Thoracic aorta (tissue), 2 donors: ENCODE results near the gene PHF21B. TPM values are rescaled to one million over a fixed set of nuclear protein-coding genes. Genes with fewer than 3 reads are reported as not detected.

Experiments
- ATAC-seq: fragments of 150-250 bp; one replicate; pipeline ENCODE4 v1.8.0; 2017; ENCODE audit warnings: low read depth; ENCODE audit not compliant: insufficient number of reproducible peaks, low FRiP score
- DNase-seq: peaks from one replicate; pipeline ENCODE4 v3.0.0-alpha.2; 2020; ENCODE audit warnings: low spot score
- H3K27ac ChIP-seq, 2 donors: fragments of 200-600 bp; sonication (generic); 1 replicate in 1 of 2; 2 replicates in 1 of 2; pipeline ENCODE4 v1.5.1; 2016; ENCODE audit warnings: mild to moderate bottlenecking in 2 of 2, moderate library complexity in 2 of 2
- H3K27me3 ChIP-seq: fragments of 200-600 bp; sonication (generic); replicated peaks from 2 replicates; pipeline ENCODE4 v1.6.0; 2016; ENCODE audit warnings: mild to moderate bottlenecking; ENCODE audit not compliant: insufficient read depth
- H3K36me3 ChIP-seq: fragments of 200-600 bp; sonication (generic); one replicate; pipeline ENCODE4 v1.5.1; 2016
- H3K4me1 ChIP-seq, 2 donors: fragments of 200-600 bp; sonication (generic); 1 replicate in 1 of 2; 2 replicates in 1 of 2; pipeline versions ENCODE4 v1.5.1 to v1.6.0; 2016; ENCODE audit warnings: low read depth in 2 of 2, mild to moderate bottlenecking in 1 of 2; ENCODE audit not compliant: control insufficient read depth in 1 of 2
- H3K4me3 ChIP-seq: fragments of 200-600 bp; sonication (generic); 2 replicates; pipeline ENCODE4 v1.5.1; 2016; ENCODE audit warnings: mild to moderate bottlenecking
- H3K9me3 ChIP-seq: fragments of 200-600 bp; sonication (generic); 2 replicates; pipeline ENCODE4 v1.5.1; 2016
- total RNA-seq, 2 donors: library from RNA; depleted of rRNA; stranded (reverse); fragments of >200 nt; gene quantifications; one replicate each; pipeline versions ENCODE4 v1.1.0 to v1.2.3, GENCODE V29; 2016
- TF ChIP-seq, protein P1 (sequence below): fragments of 200-600 bp; sonication (generic); IDR thresholded peaks from one replicate; pipeline ENCODE4 v1.5.1; 2019; ENCODE audit warnings: antibody characterized with exemption

Gene PHF21B
- total RNA-seq, 2 donors from 2014 or later: 2.1 TPM; not detected in 1

DNA sequence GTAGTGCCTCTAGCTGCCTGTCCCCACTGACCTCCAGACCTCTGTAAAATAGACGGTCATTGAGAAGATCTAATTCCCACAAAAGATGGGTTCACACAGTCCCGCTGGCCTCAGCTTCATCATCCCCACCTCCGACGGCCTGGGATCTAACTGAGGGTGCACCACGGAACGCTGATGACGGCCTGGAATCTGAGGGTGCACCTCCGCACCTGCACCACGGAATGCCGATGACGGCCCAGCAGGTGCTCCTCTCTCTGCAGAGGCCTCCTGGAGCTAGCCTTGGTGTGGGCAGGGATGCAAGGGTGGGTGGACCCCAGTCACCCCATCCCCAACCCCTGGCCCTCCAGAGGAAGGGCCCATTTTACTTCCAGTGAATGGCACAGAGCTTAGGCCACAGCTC lies 77.3 kb downstream of the PHF21B start:
- TF ChIP-seq, protein P1, sequence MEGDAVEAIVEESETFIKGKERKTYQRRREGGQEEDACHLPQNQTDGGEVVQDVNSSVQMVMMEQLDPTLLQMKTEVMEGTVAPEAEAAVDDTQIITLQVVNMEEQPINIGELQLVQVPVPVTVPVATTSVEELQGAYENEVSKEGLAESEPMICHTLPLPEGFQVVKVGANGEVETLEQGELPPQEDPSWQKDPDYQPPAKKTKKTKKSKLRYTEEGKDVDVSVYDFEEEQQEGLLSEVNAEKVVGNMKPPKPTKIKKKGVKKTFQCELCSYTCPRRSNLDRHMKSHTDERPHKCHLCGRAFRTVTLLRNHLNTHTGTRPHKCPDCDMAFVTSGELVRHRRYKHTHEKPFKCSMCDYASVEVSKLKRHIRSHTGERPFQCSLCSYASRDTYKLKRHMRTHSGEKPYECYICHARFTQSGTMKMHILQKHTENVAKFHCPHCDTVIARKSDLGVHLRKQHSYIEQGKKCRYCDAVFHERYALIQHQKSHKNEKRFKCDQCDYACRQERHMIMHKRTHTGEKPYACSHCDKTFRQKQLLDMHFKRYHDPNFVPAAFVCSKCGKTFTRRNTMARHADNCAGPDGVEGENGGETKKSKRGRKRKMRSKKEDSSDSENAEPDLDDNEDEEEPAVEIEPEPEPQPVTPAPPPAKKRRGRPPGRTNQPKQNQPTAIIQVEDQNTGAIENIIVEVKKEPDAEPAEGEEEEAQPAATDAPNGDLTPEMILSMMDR: no peak
- ATAC-seq: no peak
- H3K27ac ChIP-seq: no peak overlapping the region
- no peaks in the 10 kb centered on the region for H3K36me3 ChIP-seq
- no peaks in the 10 kb centered on the region for H3K27me3 ChIP-seq
- no peak for DNase-seq
- no peak overlapping the region for H3K4me3 ChIP-seq
- H3K9me3 ChIP-seq: no peaks in the 10 kb centered on the region
- H3K4me1 ChIP-seq: peaks cover 0 to 12% of the 10 kb centered on the region in 2 donors

GRCh38 chr22:44931766-44932165 lies 78.0 kb downstream of the PHF21B start:
- ATAC-seq: no peak

DNA sequence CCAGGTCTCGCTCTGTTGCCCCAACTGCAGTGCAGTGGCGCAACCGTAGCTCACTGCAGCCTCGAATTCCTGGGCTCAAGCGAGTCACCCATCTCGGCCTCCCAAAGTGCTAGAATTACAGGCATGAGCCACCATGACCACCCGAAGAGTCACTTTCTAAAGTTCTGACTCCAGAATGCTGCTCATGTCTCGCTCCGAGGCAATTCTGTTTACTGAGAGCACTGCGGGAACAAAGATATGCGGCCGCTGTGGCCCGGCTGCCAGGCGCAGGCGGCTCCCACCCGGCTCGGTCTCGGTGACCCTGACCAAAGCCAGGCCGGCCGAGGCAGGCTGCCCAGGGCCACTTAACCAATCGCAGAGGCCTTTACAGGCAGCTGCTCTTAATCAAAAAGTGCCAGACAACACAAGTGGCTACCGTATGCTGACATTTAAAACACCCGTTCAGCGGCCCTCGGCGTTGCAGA lies 78.7 kb downstream of the PHF21B start:
- no peak overlapping the region for H3K27ac ChIP-seq
- no peak for ATAC-seq
- DNase-seq: no peak
- H3K36me3 ChIP-seq: no peaks in the 10 kb centered on the region
- no peaks in the 10 kb centered on the region for H3K9me3 ChIP-seq
- peaks cover 0 to 3% of the 10 kb centered on the region in 2 donors for H3K4me1 ChIP-seq
- H3K4me3 ChIP-seq: no peak overlapping the region
- H3K27me3 ChIP-seq: no peaks in the 10 kb centered on the region
- TF ChIP-seq, protein P1: no peak

More at GRCh38 chr22:44931766-44932165, 78.0 kb downstream of the PHF21B start:
- H3K9me3 ChIP-seq: no peaks in the 10 kb centered on the region
- no peak overlapping the region for H3K27ac ChIP-seq
- H3K4me3 ChIP-seq: no peak overlapping the region
- H3K36me3 ChIP-seq: no peaks in the 10 kb centered on the region
- no peaks in the 10 kb centered on the region for H3K27me3 ChIP-seq
- H3K4me1 ChIP-seq: peaks cover 0 to 9% of the 10 kb centered on the region in 2 donors
- TF ChIP-seq, protein P1: no peak
- no peak for DNase-seq

DNA sequence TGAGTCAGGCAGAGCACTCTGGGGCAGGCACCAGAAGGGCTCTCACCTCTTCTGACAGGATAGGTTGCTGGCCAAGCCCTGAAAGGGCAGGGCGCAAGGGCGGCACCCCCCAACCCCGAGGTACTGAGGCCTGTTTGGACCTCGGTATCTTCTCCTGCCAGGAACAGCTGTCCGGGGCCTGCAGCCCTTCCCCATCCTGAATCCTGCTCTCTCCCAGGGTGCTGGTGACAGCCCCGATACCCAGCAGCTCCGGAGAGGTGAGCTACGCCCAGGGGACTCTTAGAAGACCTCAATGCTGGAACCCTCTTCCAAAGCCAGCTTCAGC lies 79.1 kb downstream of the PHF21B start:
- no peak overlapping the region for H3K4me3 ChIP-seq
- DNase-seq: no peak
- TF ChIP-seq, protein P1: no peak
- H3K27me3 ChIP-seq: no peaks in the 10 kb centered on the region
- no peak overlapping the region for H3K27ac ChIP-seq
- no peaks in the 10 kb centered on the region for H3K4me1 ChIP-seq
- H3K36me3 ChIP-seq: no peaks in the 10 kb centered on the region
- no peak for ATAC-seq
- no peaks in the 10 kb centered on the region for H3K9me3 ChIP-seq

- no peak for DNase-seq
- Histone ChIP-seq H3K36me3 (no peaks in the 10 kb centered on the region), H3K4me3 (no peak overlapping the region), H3K27ac (no peak overlapping the region), H3K4me1 (no peaks in the 10 kb centered on the region), H3K9me3 (no peaks in the 10 kb centered on the region), H3K27me3 (no peaks in the 10 kb centered on the region)
- TF ChIP-seq, protein P1: no peak
- ATAC-seq: no peak
Measured at GRCh38 chr22:44930016-44930710, 79.6 kb downstream of the PHF21B start.
